CD14-positive monocyte (primary cell): ENCODE measurements around the gene TPST1. TPM values are rescaled to one million over a fixed set of nuclear protein-coding genes. Genes with fewer than 3 reads are reported as not detected.

Source experiments
- DNase-seq, 3 donors: peaks; one replicate each; pipeline ENCODE4 v3.0.0-alpha.2; 2011 to 2022
- H2AFZ ChIP-seq: 2 replicates; pipeline ENCODE4 v1.6.0; 2012; ENCODE audit warnings: mild to moderate bottlenecking, low read depth, low read length, inconsistent platforms; ENCODE audit not compliant: insufficient read depth, poor library complexity, severe bottlenecking
- H3K27ac ChIP-seq, 2 donors: 1 replicate in 1 of 2; 2 replicates in 1 of 2; pipeline ENCODE4 v1.5.1; 2012 to 2013; ENCODE audit warnings: low read length in 2 of 2, control low read depth in 1 of 2, inconsistent platforms in 1 of 2, low read depth in 1 of 2, mild to moderate bottlenecking in 1 of 2
- H3K27me3 ChIP-seq, 2 donors: one replicate each; pipeline versions ENCODE4 v1.6.0 to v1.6.1; 2011 to 2013; ENCODE audit warnings: low read length in 2 of 2; ENCODE audit not compliant: control insufficient read depth in 2 of 2, insufficient read depth in 2 of 2
- H3K36me3 ChIP-seq, 2 donors: replicated peaks in 1 of 2; 1 replicate in 1 of 2; 2 replicates in 1 of 2; pipeline versions ENCODE4 v1.5.1 to v1.6.1; 2012 to 2013; ENCODE audit warnings: low read length in 2 of 2, control low read depth in 1 of 2, inconsistent platforms in 1 of 2, mild to moderate bottlenecking in 1 of 2; ENCODE audit not compliant: insufficient read depth in 2 of 2, control insufficient read depth in 1 of 2
- H3K4me1 ChIP-seq, 2 donors: 1 replicate in 1 of 2; 2 replicates in 1 of 2; pipeline versions ENCODE4 v1.5.1 to v1.6.1; 2012 to 2013; ENCODE audit warnings: low read length in 2 of 2, control low read depth in 1 of 2, inconsistent platforms in 1 of 2, mild to moderate bottlenecking in 1 of 2, moderate library complexity in 1 of 2; ENCODE audit not compliant: insufficient read depth in 2 of 2, control insufficient read depth in 1 of 2
- H3K4me2 ChIP-seq: replicated peaks from 2 replicates; pipeline ENCODE3; 2012; ENCODE audit warnings: low read length, moderate library complexity, mild to moderate bottlenecking; ENCODE audit not compliant: poor library complexity, severe bottlenecking; ENCODE audit errors: extremely low read depth
- H3K4me3 ChIP-seq, 3 experiments: fragments of 200-600 bp in 1 of 3; sonication (generic) in 1 of 3; replicated peaks in 1 of 3; 1 replicate in 2 of 3; 2 replicates in 1 of 3; pipeline ENCODE4 v1.5.1; 2011 to 2013; ENCODE audit warnings: low read length in 3 of 3, mild to moderate bottlenecking in 3 of 3, control low read depth in 2 of 3, low read depth in 2 of 3, inconsistent platforms in 1 of 3, moderate library complexity in 1 of 3
- H3K79me2 ChIP-seq: 2 replicates; pipeline ENCODE4 v1.6.0; 2012; ENCODE audit warnings: mild to moderate bottlenecking, control low read depth, inconsistent platforms, low read length, moderate library complexity; ENCODE audit not compliant: insufficient read depth
- H3K9ac ChIP-seq: 2 replicates; pipeline ENCODE4 v1.6.0; 2017; ENCODE audit warnings: low read length, mild to moderate bottlenecking; ENCODE audit not compliant: insufficient read depth, poor library complexity, severe bottlenecking
- H3K9me3 ChIP-seq, 2 donors: replicated peaks in 1 of 2; 1 replicate in 1 of 2; 2 replicates in 1 of 2; pipeline versions ENCODE4 v1.5.1 to v1.6.1; 2012 to 2013; ENCODE audit warnings: low read length in 2 of 2, control low read depth in 1 of 2; ENCODE audit not compliant: control insufficient read depth in 1 of 2, insufficient read depth in 1 of 2
- H4K20me1 ChIP-seq: 2 replicates; pipeline ENCODE4 v1.6.0; 2012; ENCODE audit warnings: mild to moderate bottlenecking, low read length, control low read depth, moderate library complexity; ENCODE audit not compliant: insufficient read depth
- H3K27ac Mint-ChIP-seq, 7 donors: one replicate each; pipeline ENCODE4 v1.8.0; 2020; ENCODE audit warnings: mild to moderate bottlenecking in 7 of 7, mixed read lengths in 7 of 7, moderate library complexity in 6 of 7, inconsistent platforms in 2 of 7
- H3K27me3 Mint-ChIP-seq, 3 donors: one replicate each; pipeline ENCODE4 v1.8.0; 2021 to 2022; ENCODE audit warnings: low read depth in 3 of 3, mild to moderate bottlenecking in 3 of 3, mixed read lengths in 3 of 3, moderate library complexity in 3 of 3, inconsistent platforms in 1 of 3
- H3K36me3 Mint-ChIP-seq, 2 donors: one replicate each; pipeline ENCODE4 v1.8.0; 2020; ENCODE audit warnings: mixed read lengths in 2 of 2, inconsistent platforms in 1 of 2, mild to moderate bottlenecking in 1 of 2
- H3K4me1 Mint-ChIP-seq: one replicate; pipeline ENCODE4 v1.8.0; 2020; ENCODE audit warnings: mild to moderate bottlenecking, mixed read lengths
- H3K4me3 Mint-ChIP-seq, 2 donors: one replicate each; pipeline ENCODE4 v1.8.0; 2020; ENCODE audit warnings: mild to moderate bottlenecking in 2 of 2, mixed read lengths in 2 of 2, moderate library complexity in 1 of 2
- H3K9me3 Mint-ChIP-seq, 7 donors: one replicate each; pipeline ENCODE4 v1.8.0; 2020 to 2022; ENCODE audit warnings: mixed read lengths in 7 of 7, mild to moderate bottlenecking in 6 of 7, moderate library complexity in 6 of 7, inconsistent platforms in 2 of 7
- WGBS: methylation state at CpG from one replicate; pipeline ENCODE4 v1.1.5; 2013; ENCODE audit warnings: missing lambda C conversion rate; ENCODE audit not compliant: insufficient coverage; 5-methylcytosine and 5-hydroxymethylcytosine counted together
- intact Hi-C, 2 donors: fragments of 100-400 bp; cut with micrococcal nuclease; formaldehyde crosslinking; loops; one replicate each; pipeline versions ENCODE4 v1.15.0 to v1.15.1; 2023
- polyA plus RNA-seq, 3 donors: library from polyadenylated mRNA; depleted of rRNA in 1 of 3; unstranded in 2 of 3; stranded (reverse) in 1 of 3; fragments of 300-500 nt in 2 of 3; fragments of >200 nt in 1 of 3; fragmentation: Illumina TruSeq in 2 of 3; gene quantifications; 1 replicate in 2 of 3; 2 replicates in 1 of 3; pipeline ENCODE4 v1.2.3, GENCODE V29; 2012 to 2021
- TF ChIP-seq, protein P1 (sequence below): fragments of 200-600 bp; IDR thresholded peaks from one replicate; pipeline ENCODE4 v1.8.0; 2022; ENCODE audit warnings: antibody characterized with exemption, mild to moderate bottlenecking

The TPST1 gene
- polyA plus RNA-seq, 3 donors = 0.54 to 4.8 (median 4.2) TPM

DNA sequence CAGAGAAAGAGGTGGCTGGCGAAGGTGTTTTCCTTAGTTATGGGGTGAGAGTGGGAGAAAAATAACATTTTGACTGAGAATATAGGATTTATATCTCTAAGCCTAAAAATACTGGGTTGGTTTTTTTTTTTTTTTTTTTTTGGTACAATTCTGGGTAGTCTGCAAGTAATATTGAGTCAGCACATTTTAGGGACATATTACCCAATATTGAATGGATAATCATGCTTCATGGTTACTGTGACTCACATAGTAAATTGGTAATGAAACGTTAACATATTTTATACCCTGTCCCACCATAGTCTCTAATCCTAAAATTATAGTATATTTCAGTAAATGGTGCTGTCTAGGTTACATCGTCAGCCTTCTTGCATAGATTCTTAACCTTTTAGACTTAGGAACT lies 91.4 kb downstream of the TPST1 start:
- H3K9ac ChIP-seq = no peak overlapping the region
- H3K27ac ChIP-seq = peak overlapping the region in 1 of 2 donors; percentile 80
- Mint-ChIP-seq H3K4me3 (peak overlapping the region in 1 of 2 donors; percentile 48), H3K4me1 (peaks cover 32% of the 10 kb centered on the region), H3K27ac (peak overlapping the region; percentile 78 to 93 (median 86)), H3K9me3 (peaks cover 6 to 26% (median 14%) of the 10 kb centered on the region in 7 donors), H3K36me3 (peaks cover 3 to 5% of the 10 kb centered on the region in 2 donors), H3K27me3 (no peaks in the 10 kb centered on the region)
- peak; percentile 29 to 68 (median 52) for DNase-seq
- H3K9me3 ChIP-seq = peaks cover 5 to 10% of the 10 kb centered on the region in 2 donors
- no peak overlapping the region for H2AFZ ChIP-seq
- H3K4me2 ChIP-seq = peak overlapping the region; percentile 61
- H3K27me3 ChIP-seq = no peaks in the 10 kb centered on the region
- no peaks in the 10 kb centered on the region for H3K36me3 ChIP-seq
- peaks cover 23 to 30% of the 10 kb centered on the region in 2 donors for H3K4me1 ChIP-seq
- H3K4me3 ChIP-seq = peak overlapping the region in 1 of 3 experiments; percentile 38
- intact Hi-C loops = no loop called here
- H3K79me2 ChIP-seq = no peaks in the 10 kb centered on the region
- no CpG with 5 or more reads among the region's 3 CpGs for WGBS
- TF ChIP-seq, protein P1, sequence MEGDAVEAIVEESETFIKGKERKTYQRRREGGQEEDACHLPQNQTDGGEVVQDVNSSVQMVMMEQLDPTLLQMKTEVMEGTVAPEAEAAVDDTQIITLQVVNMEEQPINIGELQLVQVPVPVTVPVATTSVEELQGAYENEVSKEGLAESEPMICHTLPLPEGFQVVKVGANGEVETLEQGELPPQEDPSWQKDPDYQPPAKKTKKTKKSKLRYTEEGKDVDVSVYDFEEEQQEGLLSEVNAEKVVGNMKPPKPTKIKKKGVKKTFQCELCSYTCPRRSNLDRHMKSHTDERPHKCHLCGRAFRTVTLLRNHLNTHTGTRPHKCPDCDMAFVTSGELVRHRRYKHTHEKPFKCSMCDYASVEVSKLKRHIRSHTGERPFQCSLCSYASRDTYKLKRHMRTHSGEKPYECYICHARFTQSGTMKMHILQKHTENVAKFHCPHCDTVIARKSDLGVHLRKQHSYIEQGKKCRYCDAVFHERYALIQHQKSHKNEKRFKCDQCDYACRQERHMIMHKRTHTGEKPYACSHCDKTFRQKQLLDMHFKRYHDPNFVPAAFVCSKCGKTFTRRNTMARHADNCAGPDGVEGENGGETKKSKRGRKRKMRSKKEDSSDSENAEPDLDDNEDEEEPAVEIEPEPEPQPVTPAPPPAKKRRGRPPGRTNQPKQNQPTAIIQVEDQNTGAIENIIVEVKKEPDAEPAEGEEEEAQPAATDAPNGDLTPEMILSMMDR = no peak
- no peaks in the 10 kb centered on the region for H4K20me1 ChIP-seq

GRCh38 chr7:66297579-66297978 lies 92.4 kb downstream of the TPST1 start:
- Histone ChIP-seq H3K79me2 (no peaks in the 10 kb centered on the region), H3K27me3 (no peaks in the 10 kb centered on the region), H3K9ac (no peak overlapping the region), H3K4me2 (peak overlapping the region; percentile 61), H3K27ac (peak overlapping the region in 1 of 2 donors; percentile 80), H3K4me1 (peaks cover 23 to 30% of the 10 kb centered on the region in 2 donors), H2AFZ (no peak overlapping the region), H4K20me1 (no peaks in the 10 kb centered on the region), H3K36me3 (no peaks in the 10 kb centered on the region), H3K4me3 (peak overlapping the region in 1 of 3 experiments; percentile 38), H3K9me3 (peaks cover 5 to 10% of the 10 kb centered on the region in 2 donors)
- peak; percentile 38 to 69 (median 48) for DNase-seq
- peaks cover 39% of the 10 kb centered on the region for H3K4me1 Mint-ChIP-seq
- intact Hi-C loops = no loop called here
- H3K27me3 Mint-ChIP-seq = no peaks in the 10 kb centered on the region
- H3K27ac Mint-ChIP-seq = peak overlapping the region; percentile 71 to 93 (median 81)
- peaks cover 6 to 26% (median 14%) of the 10 kb centered on the region in 7 donors for H3K9me3 Mint-ChIP-seq
- peaks cover 3 to 5% of the 10 kb centered on the region in 2 donors for H3K36me3 Mint-ChIP-seq
- no peak overlapping the region for H3K4me3 Mint-ChIP-seq
- TF ChIP-seq, protein P1 = no peak
